Nephron progenitor cell (in vitro differentiated cells): ENCODE measurements around the gene SLITRK3.

Experiments
- DNase-seq: peaks from one replicate; pipeline ENCODE4 v3.0.0; 2021
- H3K27ac Mint-ChIP-seq: 2 replicates; pipeline ENCODE4 v1.8.0; 2021; ENCODE audit warnings: mild to moderate bottlenecking, moderate library complexity, mixed read lengths
- H3K27me3 Mint-ChIP-seq: 2 replicates; pipeline ENCODE4 v1.8.0; 2021; ENCODE audit warnings: mild to moderate bottlenecking, low read depth, mixed read lengths; ENCODE audit not compliant: poor library complexity
- H3K36me3 Mint-ChIP-seq: 2 replicates; pipeline ENCODE4 v1.8.0; 2021; ENCODE audit warnings: low read depth, mixed read lengths
- H3K4me1 Mint-ChIP-seq: 2 replicates; pipeline ENCODE4 v1.8.0; 2021; ENCODE audit warnings: mixed read lengths
- H3K4me3 Mint-ChIP-seq: 2 replicates; pipeline ENCODE4 v1.8.0; 2021; ENCODE audit warnings: mild to moderate bottlenecking, moderate library complexity, mixed read lengths
- H3K9me3 Mint-ChIP-seq: 2 replicates; pipeline ENCODE4 v1.8.0; 2021; ENCODE audit warnings: mild to moderate bottlenecking, moderate library complexity, mixed read lengths
- TF ChIP-seq, protein P1 (sequence below): fragments of 200-600 bp; sonication (generic); IDR thresholded peaks from 2 replicates; pipeline ENCODE4 v1.5.0; 2021; ENCODE audit warnings: antibody characterized with exemption

The SLITRK3 gene

DNA sequence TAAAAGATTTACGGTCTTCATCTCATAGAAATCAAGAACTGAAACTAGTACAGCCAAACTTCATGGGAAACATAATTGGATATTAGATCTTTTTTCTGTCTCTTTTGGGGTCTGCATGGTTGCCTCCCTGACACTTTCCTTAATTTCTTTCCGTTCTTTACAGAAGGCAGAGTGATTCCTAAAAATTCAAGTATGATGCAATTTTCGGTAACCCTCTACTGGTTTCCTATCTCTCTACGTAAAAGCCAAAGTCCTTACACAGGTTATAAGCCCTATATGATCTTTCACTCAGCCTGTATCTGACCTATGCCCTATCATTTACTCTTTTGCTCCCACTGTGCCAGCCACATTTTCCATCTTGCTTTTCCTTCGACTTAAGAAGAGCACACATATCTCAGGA, 6.8 kb upstream of the SLITRK3 start:
- Mint-ChIP-seq H3K27me3 (peaks cover 15% of the 10 kb centered on the region), H3K9me3 (no peaks in the 10 kb centered on the region), H3K4me3 (no peak overlapping the region), H3K27ac (no peak overlapping the region), H3K36me3 (no peaks in the 10 kb centered on the region), H3K4me1 (no peaks in the 10 kb centered on the region)
- TF ChIP-seq, protein P1, sequence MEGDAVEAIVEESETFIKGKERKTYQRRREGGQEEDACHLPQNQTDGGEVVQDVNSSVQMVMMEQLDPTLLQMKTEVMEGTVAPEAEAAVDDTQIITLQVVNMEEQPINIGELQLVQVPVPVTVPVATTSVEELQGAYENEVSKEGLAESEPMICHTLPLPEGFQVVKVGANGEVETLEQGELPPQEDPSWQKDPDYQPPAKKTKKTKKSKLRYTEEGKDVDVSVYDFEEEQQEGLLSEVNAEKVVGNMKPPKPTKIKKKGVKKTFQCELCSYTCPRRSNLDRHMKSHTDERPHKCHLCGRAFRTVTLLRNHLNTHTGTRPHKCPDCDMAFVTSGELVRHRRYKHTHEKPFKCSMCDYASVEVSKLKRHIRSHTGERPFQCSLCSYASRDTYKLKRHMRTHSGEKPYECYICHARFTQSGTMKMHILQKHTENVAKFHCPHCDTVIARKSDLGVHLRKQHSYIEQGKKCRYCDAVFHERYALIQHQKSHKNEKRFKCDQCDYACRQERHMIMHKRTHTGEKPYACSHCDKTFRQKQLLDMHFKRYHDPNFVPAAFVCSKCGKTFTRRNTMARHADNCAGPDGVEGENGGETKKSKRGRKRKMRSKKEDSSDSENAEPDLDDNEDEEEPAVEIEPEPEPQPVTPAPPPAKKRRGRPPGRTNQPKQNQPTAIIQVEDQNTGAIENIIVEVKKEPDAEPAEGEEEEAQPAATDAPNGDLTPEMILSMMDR, result no peak
- no peak for DNase-seq

DNA sequence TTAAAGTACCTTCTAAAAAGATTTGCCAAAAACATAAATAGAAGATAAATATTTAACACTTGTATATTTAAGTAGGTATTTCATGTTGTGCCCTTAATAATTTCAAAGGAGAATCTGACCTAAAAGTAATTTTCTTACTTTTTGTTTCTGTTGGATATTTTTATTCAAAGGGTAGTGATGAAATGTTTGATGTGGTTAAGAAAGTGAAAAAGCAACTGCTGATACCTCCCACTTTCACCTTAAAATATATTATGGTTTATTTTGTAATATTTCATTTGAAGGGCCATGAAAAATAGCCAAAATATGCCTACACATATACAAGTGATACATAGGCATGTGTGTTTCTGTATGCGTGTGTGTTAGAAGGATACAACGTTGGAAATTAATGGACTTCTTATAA, 5.8 kb upstream of the SLITRK3 start:
- Mint-ChIP-seq H3K36me3 (no peaks in the 10 kb centered on the region), H3K27me3 (peaks cover 25% of the 10 kb centered on the region), H3K4me1 (peaks cover 7% of the 10 kb centered on the region), H3K9me3 (no peaks in the 10 kb centered on the region), H3K27ac (no peak overlapping the region), H3K4me3 (no peak overlapping the region)
- DNase-seq, result no peak
- TF ChIP-seq, protein P1, result no peak

DNA sequence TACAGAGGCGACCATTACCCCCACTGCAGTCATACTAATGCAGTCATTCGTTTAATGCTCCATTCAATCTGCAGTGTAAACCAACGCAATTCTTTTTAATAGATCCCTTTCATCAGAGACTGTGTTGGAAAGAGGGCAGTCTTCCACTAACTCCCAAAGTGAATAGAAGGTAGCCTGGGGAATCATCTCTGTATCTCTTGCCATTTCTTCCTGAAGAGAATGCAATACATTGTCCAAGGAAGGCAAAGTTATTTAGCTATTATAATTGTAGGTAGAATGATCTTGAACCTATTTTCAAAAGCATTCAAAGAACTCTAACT, 1.3 kb upstream of the SLITRK3 start:
- no peaks in the 10 kb centered on the region for H3K9me3 Mint-ChIP-seq
- DNase-seq, result no peak
- TF ChIP-seq, protein P1, result no peak
- H3K27ac Mint-ChIP-seq, result no peak overlapping the region
- H3K36me3 Mint-ChIP-seq, result no peaks in the 10 kb centered on the region
- peaks cover 47% of the 10 kb centered on the region for H3K4me1 Mint-ChIP-seq
- peak overlapping the region; percentile 90 for H3K4me3 Mint-ChIP-seq
- H3K27me3 Mint-ChIP-seq, result peaks cover 63% of the 10 kb centered on the region

DNA sequence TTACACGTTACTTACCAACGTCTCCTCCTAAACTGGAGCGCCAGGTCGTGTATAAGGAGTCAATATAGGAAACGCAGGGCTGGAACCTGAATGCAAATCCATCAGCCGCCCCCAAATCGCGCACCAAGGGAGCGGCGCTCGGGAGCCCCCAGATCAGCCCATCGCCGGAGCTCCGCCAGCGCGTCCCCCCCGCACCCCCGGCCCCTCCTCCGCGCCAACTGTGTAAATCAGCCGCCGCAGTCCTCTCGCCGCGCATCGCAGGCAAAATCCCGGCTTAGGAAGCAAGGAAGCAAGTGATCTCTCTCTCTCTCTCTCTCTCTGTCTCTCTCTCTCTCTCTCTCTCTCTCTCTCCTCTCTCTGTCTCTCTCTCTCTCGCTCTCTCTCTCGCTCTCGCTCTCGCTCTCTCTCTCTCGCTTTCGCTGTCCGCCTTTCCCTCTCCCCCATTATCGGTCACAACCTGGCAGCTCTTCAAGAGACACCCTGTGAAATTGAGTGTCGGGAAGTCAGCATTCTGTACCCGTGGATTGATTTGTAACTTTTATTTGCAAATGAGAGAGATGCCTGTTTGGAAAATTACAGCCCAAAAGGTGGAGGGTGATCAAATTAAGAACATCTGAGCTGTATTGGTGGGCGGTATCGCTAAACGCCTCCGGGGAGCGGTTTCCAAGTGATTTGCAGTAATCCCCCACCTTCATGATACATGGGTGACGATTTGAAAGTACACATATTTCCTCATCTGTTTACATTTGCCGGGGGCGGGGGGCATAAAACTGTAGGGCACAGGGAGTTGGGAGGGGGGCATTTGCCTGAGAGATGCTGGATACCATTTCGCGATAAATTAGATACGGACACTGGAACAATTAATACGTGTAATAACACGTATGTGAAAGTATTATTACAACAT, 645 bp upstream of the SLITRK3 start:
- H3K36me3 Mint-ChIP-seq, result no peaks in the 10 kb centered on the region
- H3K4me1 Mint-ChIP-seq, result peaks cover 47% of the 10 kb centered on the region
- DNase-seq, result peak; percentile 59
- H3K9me3 Mint-ChIP-seq, result no peaks in the 10 kb centered on the region
- TF ChIP-seq, protein P1, result no peak
- H3K27me3 Mint-ChIP-seq, result peaks cover 69% of the 10 kb centered on the region
- H3K4me3 Mint-ChIP-seq, result peak overlapping the region; percentile 90
- no peak overlapping the region for H3K27ac Mint-ChIP-seq

DNA sequence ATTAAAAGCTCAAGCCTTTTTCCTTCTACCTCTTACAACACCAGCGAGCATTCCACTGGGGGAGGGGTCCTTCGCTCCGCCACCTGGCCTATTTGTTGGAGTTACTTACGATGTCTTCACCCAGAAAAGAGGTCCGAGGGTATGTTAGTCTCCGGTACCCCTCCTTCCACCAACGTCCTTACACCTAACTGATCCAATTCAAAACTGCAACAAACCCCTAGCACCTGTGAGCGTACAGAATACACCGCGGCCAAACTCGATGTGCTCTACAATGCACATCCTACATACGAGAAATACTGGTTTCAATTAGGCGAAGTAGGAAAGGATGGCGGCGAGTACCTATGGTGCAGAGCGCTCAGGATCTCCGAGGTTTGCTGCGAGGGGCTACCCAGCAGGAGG, 944 bp downstream of the SLITRK3 start:
- peak overlapping the region; percentile 90 for H3K4me3 Mint-ChIP-seq
- H3K27me3 Mint-ChIP-seq, result peaks cover 74% of the 10 kb centered on the region

More for the DNA sequence above, 944 bp downstream of the SLITRK3 start:
- TF ChIP-seq, protein P1, result no peak
- H3K9me3 Mint-ChIP-seq, result no peaks in the 10 kb centered on the region
- peak; percentile 4 for DNase-seq
- H3K27ac Mint-ChIP-seq, result no peak overlapping the region
- H3K4me1 Mint-ChIP-seq, result peaks cover 47% of the 10 kb centered on the region
- H3K36me3 Mint-ChIP-seq, result no peaks in the 10 kb centered on the region
